ENCODE data around the gene HAO2.

HAO2 gene

DNA sequence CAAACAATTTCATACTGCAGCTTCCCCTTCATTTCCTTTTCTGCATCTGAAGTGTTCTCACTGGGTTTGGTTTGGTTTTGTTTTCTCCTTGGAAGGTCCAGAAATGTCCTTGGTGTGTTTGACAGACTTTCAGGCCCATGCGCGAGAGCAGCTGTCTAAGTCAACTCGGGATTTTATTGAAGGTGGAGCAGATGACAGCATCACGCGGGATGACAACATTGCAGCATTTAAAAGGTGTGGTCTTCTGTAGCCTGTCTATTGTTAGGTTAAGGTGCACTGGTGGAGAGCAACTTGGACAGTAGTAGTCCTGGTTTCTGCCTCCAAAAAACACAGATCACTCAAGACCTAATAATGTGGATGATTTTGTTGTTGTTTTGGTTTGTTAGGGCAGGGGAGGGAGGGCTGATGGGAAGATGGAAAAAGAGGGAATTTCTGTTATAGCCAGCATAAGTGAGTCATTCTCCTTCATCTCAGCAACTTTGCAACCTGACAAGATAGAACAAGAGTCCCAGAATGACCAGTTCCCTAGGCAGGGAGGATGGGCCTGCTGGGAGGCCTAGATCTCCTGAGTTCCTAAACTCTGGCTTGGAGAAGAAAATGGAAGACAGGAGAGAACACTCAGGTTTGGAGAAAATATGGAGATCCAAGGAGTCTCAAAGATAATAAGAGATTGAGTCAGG lies 12.5 kb downstream of the HAO2 start:
- DNase-seq, result no peak

DNA sequence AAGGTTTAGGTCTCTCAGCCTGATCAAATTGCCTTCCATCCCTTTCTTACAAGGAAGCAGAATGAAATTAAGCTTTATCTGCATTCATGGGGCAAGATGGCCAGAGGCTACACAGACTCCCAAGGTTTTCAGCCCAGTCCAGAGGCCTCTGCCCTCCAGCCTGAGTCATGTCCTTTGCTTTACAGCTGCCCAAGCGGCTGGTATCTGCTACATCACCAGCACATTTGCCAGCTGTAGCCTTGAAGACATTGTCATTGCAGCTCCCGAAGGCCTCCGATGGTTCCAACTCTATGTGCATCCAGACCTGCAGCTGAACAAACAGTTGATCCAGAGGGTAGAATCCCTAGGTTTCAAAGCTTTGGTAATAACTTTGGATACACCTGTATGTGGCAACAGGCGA lies 16.0 kb downstream of the HAO2 start:
- no peak for DNase-seq

DNA sequence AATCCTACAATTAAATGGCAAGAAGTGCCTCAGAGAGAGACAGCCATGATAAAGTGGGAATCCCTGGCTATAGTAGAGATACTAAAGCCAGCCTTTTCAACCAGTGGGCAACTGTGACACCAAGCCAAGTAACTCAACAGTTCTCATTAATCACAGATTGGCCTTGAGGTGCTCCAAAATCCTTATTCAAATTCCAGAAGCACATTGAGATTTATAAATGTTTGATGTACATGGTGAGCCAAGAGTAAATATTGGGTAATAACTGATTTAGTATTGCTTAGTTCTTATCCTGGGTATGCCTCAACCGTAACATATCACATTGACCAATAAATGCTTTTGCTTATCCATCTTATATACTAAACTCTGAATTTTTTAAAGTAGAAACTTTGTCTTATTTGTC lies 17.1 kb downstream of the HAO2 start:
- no peak for DNase-seq

GRCh38 chr1:119387858-119388257 lies 19.3 kb downstream of the HAO2 start:
- no peak for DNase-seq

DNA sequence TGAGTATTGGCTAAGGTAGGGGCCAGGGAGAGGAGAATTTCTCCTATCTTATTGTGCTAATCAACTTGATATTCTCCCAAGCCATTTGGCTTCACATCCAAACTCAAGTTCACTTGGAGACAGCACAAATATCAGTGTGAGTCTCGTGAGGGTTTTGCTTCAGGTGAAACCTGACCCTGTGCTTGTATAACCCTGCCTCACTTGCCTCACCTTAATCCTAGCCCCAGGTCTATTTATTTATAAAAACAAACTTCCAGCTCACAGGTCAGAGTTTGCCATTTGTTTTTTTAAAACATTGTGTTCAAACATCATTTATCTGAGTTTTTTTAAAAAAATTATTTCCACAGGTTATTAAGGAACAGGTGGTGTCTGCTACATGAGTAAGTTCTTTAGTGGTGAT lies 19.9 kb downstream of the HAO2 start:
- DNase-seq, result no peak

GRCh38 chr1:119390526-119390925 lies 21.9 kb downstream of the HAO2 start:
- no peak for DNase-seq

DNA sequence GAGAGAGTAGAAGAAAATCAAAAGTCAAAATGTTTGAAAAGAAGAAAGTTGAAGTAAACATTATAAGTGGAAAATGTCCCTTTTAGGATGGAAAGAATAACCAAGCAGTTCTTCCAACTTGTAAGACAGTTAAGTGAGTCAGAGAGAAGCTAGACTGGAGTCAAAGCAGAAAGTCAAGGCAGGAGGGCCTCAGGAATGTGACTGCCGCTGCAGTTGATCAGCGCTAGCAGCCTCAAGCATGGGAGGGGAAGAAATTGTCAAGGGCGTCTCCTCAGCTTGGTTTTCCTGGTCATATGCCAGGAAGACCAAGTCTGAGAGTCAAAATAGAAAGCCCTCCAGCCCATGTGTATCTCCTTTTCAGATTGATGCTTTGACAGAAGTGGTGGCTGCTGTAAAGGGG lies 23.2 kb downstream of the HAO2 start:
- DNase-seq, result no peak

DNA sequence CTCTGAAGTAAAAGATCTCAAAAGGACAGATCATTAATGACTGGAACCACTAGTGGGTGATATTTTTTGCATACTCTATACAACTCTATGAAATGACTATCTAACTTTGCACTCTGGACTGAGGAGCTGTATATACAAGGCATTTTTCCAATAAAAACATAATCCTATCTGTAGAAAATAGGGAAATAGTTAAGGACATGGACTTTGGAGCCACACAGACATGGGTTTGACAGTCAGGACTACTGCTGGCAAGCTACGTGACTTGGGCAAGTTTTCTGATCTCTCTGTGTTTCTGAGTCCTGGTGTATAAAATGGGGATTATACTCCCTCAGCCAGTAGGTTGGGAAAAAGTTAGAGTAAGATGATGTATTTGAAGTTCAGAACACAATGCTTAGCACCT lies 25.5 kb downstream of the HAO2 start:
- no peak for DNase-seq

DNA sequence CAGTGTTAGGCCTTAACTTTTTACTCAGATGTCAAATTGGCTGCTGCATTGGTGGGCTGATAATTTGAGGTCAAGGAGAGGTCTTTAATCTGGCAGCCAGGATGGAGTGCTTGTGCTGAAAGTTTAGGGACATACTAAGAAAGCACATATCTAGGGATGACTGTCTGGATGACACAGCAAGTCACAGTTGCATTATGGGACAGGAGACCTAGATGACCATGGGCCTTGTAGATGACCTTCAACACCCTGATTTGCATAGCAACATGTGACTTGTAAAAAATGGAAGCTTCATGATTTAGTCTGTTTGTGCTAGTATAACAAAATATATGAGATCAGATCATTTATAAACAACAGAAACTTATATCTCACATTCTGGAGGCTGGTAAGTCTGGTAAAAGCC lies 28.4 kb downstream of the HAO2 start:
- no peak for DNase-seq

- no peak for DNase-seq
These were observed 29.4 kb downstream of the HAO2 start for GRCh38 chr1:119397986-119398385.

DNA sequence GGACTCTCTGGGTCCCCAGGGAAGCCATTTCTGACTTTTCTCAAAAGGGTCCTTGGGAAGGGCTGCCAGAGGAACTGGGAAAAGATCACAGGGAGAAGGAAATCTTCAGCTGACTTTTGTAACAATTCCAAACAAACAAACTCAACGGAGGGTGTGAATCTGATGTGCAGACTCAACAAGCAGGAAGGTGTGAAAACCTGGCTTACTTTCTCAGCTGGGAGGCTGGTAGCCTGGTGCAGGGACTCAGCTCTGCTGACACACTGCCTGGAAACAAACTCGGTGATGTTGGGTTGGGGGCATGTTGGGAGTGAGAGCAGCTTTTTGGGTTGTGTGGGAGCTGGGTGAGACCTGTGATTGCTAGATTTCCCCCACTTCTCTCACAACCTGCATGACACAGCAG lies 36.2 kb downstream of the HAO2 start:
- DNase-seq, result no peak

DNA sequence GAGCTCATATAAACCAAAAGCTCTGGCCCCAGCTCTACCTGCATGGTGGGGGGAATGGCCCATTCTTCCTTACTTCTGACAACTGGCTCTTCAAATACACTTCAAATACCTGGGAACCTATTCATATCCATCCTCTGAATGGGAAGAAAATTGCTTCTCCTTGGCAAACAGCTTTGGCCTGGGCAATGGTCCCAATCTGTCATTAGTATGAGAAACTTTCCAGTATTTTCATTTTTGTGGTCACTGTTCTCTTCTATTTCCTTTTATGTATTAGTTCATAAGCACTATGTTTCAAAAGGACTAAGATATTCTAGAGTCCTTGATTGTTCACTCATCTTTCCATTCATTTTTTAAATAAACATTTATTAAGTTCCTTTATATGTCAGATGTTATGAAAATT lies 41.1 kb downstream of the HAO2 start:
- DNase-seq, result no peak

DNA sequence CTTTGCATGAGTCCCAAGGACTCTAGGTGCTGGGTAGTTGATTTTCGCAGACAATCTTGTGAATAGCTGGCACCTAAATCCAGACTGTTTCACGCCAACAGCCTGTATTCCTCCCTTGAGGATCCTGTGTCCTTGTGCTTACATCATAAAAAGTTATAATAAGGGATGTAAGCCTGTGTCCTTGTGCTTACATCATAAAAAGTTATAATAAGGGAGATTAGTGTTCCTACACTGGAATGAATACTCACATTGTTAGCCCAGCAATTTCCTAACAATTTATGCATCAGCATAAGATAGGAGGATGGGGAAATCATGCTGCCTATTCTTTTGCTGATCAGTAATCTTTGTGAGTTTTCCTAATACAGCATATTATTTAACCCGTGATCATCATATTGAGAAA lies 42.4 kb downstream of the HAO2 start:
- no peak for DNase-seq

DNA sequence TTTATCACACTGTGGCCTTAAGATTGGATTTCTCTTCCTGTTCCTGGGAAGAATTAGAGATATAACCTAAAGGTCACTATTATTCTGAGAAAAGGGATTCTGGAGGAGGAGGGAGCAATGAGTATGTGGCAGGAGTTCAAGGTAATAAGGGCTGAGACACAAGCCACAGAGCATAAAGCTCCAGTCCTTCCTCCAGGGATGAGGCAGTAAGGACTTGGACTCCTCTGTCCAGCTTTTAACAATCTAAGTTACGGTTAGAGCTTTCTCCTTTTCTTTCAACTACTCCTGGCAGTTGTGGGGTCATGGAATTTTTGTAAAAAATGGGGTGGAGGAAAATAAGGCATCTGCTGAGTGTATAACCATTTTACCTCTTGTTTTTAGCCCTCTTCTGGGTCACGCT lies 46.4 kb downstream of the HAO2 start, which contains the start of gene HSD3B2:
Gene HSD3B2 (plus strand): TSS at position 201 of the 400 bp plus-strand sequence. CDS start 270 bp downstream, outside the sequence.
- DNase-seq, result no peak

GRCh38 chr1:119416006-119416640 lies 47.5 kb downstream of the HAO2 start:
- DNase-seq, result no peak

GRCh38 chr1:119419109-119419508 lies 50.5 kb downstream of the HAO2 start:
- no peak for DNase-seq

DNA sequence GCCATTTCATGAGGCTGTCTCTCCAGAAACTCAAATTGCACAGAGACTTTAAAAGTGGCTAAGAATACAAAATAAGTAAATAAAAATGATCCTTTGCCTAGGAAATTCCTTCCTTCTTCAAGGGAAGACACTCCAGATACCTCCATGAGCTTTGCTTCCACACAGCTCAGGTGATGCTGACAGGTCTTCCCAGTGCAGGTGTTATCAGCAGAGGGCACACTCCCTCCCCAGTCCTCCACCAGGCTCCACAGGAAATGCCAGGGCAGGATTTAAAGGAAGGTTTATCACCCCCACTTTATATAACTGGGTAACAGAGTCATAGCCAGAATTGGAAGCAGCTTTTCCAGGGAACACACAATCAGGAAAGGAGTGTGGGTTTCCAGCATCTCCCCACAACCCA lies 52.1 kb downstream of the HAO2 start:
- DNase-seq, result no peak

DNA sequence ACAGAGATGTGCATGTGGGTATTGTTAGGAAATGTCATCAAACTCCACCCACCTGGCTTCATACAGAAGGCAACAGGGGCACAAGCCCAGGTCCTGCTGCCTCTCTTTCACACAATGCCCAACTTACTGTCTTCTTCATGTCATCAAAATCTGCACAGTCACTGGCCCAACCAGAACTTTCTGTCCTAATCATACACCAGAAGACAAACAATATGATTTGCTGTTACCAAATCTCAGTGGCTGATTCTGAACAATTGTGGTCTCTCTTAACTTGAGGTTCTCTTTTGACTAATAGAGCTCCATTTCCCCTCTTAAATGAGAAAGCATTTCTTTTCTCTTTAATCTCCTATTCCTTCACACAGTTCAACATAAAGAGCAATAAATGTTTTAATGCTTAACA lies 54.0 kb downstream of the HAO2 start:
- DNase-seq, result no peak

DNA sequence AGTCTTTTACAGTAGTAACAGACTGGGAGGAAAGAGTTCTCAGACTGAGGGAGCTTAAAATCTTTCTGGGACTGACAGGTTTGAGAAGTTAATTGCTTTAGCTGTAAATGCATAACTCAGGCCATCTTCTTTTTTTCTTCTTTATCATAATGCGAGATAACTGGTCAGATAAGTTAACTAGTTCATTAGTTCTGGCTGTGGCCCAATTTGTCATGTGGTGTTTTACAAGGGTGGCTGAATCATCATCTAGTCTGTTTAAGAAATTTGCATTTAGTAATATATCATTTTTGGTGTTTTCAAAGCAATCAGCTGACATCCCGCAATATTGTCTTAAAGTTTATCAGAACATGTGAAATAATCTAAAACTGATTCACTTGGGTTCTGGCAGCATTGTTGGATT lies 60.4 kb downstream of the HAO2 start:
- DNase-seq, result no peak

GRCh38 chr1:119429687-119430086 lies 61.1 kb downstream of the HAO2 start:
- DNase-seq, result no peak

- DNase-seq, result no peak
These were observed 61.9 kb downstream of the HAO2 start for GRCh38 chr1:119430486-119430885.

GRCh38 chr1:119431836-119432235 lies 63.3 kb downstream of the HAO2 start:
- no peak for DNase-seq

GRCh38 chr1:119435052-119435451 lies 66.5 kb downstream of the HAO2 start:
- no peak for DNase-seq

DNA sequence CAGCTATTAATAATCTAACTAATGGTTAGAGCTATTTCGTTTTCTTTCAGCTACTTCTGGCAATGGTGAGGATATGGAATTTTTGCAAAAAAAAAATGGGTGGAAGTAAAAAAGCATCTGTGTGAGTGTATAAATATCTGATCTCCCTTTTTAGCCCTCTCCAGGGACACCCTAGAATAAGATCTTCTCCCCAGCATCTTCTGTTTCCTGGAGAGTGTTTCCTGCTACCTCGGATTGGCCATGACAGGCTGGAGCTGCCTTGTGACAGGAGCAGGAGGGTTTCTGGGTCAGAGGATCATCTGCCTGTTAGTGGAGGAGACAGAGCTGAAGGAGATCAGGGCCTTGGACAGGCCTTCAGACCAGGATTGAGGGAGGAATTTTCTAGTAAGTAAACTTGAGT lies 70.2 kb downstream of the HAO2 start:
- DNase-seq, result no peak

GRCh38 chr1:119440721-119441307 lies 72.2 kb downstream of the HAO2 start:
- DNase-seq, result no peak
